GM12873 (cell line): ENCODE data around the gene FGF12.

ENCODE experiments used
- TF ChIP-seq, protein P1 (sequence below): IDR thresholded peaks from 2 replicates; pipeline ENCODE4 v1.5.1; 2012; ENCODE audit warnings: low read depth, mild to moderate bottlenecking, moderate library complexity, low read length, control low read depth; ENCODE audit not compliant: insufficient read depth; ENCODE audit errors: missing control alignments

Gene FGF12

DNA sequence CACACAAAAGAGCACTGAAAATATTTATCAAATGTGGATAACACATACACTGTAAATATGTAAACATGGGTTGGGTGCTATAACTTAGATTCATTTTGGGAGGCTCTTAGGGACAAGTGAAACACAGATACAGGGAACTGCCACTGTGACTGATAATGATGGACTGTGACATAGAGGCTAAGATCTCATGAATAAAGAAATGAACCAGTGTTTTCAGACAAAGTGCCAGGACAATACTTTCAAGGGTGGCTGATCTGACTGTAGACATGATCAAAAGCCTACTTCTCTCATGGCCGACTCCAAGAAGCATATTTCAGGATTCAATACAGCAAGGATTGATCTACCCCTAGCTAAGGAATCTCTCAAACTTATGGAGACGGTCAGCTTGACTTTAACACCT, 353.8 kb downstream of the FGF12 start:
- TF ChIP-seq, protein P1, sequence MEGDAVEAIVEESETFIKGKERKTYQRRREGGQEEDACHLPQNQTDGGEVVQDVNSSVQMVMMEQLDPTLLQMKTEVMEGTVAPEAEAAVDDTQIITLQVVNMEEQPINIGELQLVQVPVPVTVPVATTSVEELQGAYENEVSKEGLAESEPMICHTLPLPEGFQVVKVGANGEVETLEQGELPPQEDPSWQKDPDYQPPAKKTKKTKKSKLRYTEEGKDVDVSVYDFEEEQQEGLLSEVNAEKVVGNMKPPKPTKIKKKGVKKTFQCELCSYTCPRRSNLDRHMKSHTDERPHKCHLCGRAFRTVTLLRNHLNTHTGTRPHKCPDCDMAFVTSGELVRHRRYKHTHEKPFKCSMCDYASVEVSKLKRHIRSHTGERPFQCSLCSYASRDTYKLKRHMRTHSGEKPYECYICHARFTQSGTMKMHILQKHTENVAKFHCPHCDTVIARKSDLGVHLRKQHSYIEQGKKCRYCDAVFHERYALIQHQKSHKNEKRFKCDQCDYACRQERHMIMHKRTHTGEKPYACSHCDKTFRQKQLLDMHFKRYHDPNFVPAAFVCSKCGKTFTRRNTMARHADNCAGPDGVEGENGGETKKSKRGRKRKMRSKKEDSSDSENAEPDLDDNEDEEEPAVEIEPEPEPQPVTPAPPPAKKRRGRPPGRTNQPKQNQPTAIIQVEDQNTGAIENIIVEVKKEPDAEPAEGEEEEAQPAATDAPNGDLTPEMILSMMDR: no peak

DNA sequence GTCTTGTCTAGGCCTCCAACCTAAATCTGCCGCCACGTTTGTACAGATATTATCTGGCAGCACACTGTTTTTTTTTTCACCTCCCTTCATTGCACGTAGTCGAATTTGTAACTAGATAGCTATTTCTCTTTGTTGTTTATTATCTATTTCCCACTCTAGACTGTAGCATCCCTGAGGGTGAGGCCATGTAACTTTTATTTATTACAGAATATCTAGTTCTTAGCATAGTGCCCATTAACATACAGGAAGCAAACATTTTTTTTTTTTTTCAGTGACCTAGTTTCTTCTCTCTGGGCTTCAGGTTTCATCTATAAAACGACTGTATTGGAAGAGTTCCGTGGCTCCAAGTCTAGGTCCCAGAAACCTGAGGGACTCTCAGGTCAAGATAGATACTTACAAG, 354.3 kb downstream of the FGF12 start:
- TF ChIP-seq, protein P1: no peak

DNA sequence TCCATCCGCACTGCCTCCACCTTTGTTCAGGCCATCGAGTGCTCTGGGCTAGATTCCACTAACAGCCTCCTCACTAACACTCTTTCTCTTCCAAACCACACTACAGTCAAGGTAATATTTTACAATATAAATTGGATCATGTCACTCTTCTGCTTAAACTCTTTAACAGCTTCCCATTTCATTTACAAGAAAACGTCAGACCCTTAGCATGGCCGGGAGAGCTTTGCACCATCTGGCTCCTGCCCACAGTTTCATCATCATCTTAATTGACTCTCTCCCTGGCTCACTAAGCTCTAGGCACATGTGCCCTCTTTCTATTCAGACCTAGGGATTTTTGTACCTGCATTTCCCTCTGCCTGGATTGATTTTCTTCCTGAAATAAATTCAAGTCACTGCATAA, 354.7 kb downstream of the FGF12 start:
- TF ChIP-seq, protein P1: no peak

DNA sequence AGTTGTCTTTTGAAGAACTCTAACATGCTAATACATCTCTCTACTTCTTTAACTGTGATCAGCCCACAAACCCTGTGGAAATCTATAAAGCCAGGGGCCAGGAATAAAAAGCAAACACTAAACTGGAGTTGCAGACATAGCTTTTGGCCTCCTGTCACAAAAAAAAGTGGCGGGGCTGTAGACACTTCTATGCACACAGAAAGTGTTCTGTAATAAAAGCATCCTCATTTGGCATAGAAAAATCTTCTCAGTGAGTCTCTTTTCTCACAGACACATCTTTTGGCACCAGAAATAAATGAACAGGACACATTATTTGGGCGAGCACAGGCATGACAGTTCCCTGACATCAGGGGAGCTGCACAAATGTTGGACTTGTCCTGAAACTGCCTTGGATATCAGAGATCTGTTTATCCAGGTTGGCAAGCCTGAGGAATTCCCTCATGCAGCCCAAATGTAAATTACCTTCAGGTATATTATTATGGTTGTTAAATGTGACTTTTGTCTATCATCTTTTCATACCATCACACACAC, 355.4 kb downstream of the FGF12 start:
- TF ChIP-seq, protein P1: no peak

DNA sequence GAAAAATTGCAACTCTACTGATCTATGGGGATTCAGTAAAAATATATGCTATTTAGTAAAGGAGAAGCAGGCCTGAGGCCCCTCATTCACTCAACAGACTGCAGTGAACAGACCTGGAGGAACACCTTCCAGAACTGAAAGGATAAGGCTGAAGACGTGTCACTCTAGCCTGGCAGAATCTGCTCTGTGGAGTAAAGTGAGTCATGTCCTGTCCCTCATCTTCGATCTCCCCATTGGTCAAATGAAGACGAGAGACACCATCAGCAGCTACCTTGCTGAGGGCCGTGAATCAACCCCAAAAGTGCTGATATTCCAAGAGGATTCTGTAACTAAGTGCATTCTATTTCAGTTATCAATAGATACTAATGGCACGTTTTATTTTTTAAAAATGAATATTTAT, 359.7 kb downstream of the FGF12 start:
- TF ChIP-seq, protein P1: no peak

DNA sequence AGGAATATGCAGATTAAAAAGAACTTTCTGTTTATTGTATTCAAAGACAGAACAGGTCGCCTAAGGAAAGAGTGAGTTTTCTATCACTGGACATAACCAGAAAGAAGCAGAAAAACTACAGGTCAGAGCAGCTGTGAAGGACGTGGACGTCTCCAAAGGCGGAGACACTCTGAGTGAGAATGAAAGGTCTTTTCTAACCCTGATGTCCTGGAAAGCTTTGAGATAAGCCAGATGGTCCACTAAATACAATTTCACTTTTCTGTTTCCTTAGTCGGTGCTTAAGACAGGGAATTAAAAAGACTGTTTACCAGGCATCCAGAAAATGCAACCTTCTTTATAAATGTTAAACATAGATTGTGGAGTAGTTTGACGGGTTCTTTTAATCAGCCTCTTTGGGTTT, 360.4 kb downstream of the FGF12 start:
- TF ChIP-seq, protein P1: no peak

DNA sequence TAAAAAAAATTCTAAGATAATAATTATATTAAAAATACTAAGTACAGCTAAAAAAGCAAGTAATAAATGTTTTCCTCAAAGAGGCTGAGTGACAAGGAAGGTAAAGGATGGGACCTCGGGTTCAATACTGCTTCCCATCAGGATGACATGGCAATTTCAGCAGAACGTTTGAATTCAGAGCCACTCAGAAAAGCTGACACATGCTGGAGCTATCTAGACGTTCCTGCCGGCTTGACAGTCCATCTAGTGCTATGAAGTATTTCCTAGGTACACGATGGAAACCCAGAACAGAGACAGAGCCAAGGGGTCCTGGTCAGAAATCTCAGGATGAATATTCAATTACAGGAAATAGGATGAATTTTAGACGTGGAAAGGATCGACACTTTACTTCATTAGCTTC, 361.8 kb downstream of the FGF12 start:
- TF ChIP-seq, protein P1: no peak
